ENCODE measurements around the gene GLI2.

- TF ChIP-seq CTCF (conservative IDR thresholded peaks at IDR 0.05; ENCODE audit: low read depth in 2 of 2) (no peak), POLR2AphosphoS5 (IDR thresholded peaks at IDR 0.05; ENCODE audit: low read depth) (no peak), EZH2 (IDR thresholded peaks at IDR 0.05; ENCODE audit: low read depth, unreplicated experiment) (no peak), CREB1 (CRISPR knock-in tag; IDR thresholded peaks at IDR 0.05; ENCODE audit: low read depth) (no peak), JUNB (IDR thresholded peaks at IDR 0.05; ENCODE audit: unreplicated experiment) (no peak), EZH2phosphoT487 (IDR thresholded peaks at IDR 0.05; ENCODE audit: unreplicated experiment) (no peak), ETS1 (IDR thresholded peaks at IDR 0.05) (no peak)
Measured at GRCh38 chr2:120739438-120740090, 3.9 kb downstream of the GLI2 start.
